ENCODE measurements around the gene PHACTR2.

- TF ChIP-seq CHD4 (IDR thresholded peaks at IDR 0.05) (no peak), CTCF (IDR thresholded peaks at IDR 0.05 in 2 of 3, conservative IDR thresholded peaks at IDR 0.05 in 1 of 3; ENCODE audit: control insufficient read depth in 2 of 3, extremely low read depth in 1 of 3, insufficient read depth in 1 of 3, low read depth in 3 of 3, low read length in 3 of 3) (no peak), LARP7 (IDR thresholded peaks at IDR 0.05) (no peak), NRF1 (conservative IDR thresholded peaks at IDR 0.05; ENCODE audit: low read depth, low read length) (no peak), STAT3 (IDR thresholded peaks at IDR 0.05; ENCODE audit: low read depth, low read length) (no peak), IRF3 (IDR thresholded peaks at IDR 0.05) (no peak), ZBTB33 (IDR thresholded peaks at IDR 0.05) (no peak), TCF12 (IDR thresholded peaks at IDR 0.05; ENCODE audit: low read depth, low read length) (no peak), CBX5 (IDR thresholded peaks at IDR 0.05; ENCODE audit: low read depth) (no peak), SKIL (IDR thresholded peaks at IDR 0.05; ENCODE audit: low read depth, poor library complexity, severe bottlenecking) (no peak), POLR2A (IDR thresholded peaks at IDR 0.05; ENCODE audit: low read depth, low read length) (no peak)
These were observed 62.4 kb downstream of the PHACTR2 start for GRCh38 chr6:143740213-143740612.
